Measurements from ENCODE around the gene CHRNG. TPM values are rescaled to one million over a fixed set of nuclear protein-coding genes. Genes with fewer than 3 reads are reported as not detected.

The CHRNG gene
- total and polyA plus RNA-seq, 2 donors (not counting 3 experiments of a cell fraction or from before 2014, with no cell fraction given), result not detected

DNA sequence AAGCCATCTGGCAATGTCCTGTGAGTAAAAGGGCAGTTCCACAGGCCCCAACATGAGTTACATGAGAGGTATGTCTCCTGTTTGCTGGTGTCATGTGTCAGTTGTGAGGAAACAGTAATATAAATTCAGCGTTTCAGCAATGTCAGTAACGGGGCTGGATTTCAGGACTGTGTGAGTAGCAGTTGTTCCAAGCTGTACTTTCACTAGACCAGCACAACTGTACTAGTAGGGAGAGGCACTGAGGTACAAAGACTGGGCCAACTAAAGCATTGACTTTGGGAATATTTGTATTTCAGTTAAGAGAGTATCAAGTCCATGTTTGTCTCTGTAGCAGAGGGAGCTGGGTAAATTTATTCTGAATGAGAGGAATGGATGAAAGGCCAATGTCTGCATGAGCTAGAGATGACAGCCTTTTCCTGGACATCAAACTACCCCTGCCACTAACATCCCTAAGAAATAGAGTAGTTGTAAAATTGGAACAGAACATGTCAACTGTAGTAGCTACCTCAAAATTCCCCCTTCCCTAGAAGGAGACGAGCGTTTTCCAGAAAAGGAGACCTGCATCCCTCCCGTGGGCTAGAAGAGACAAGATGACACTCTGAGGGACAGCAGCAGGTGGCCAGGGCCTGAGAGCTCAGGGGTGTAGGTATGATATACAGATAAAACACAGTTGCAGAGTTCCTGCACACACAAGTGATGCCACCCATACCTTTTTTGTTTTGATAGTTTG is 35.3 kb downstream of the CHRNG start:
- Histone ChIP-seq H3K27ac (ENCODE audit: insufficient read depth, low read depth, low read length) (no peak overlapping the region), H3K4me2 (ENCODE audit: insufficient read depth, low read length) (no peak overlapping the region), H3K79me2 (ENCODE audit: control insufficient read depth, insufficient read depth, low read length) (no peaks in the 10 kb centered on the region), H3K27me3 (ENCODE audit: control insufficient read depth in 2 of 2, insufficient read depth in 2 of 2, low read length in 2 of 2) (no peaks in the 10 kb centered on the region), H3K4me3 (replicated peaks in 1 of 3; ENCODE audit: insufficient read depth in 1 of 3, low read depth in 1 of 3, low read length in 3 of 3) (no peak overlapping the region), H3K36me3 (ENCODE audit: control insufficient read depth in 2 of 2, extremely low read depth in 1 of 2, insufficient read depth in 2 of 2, low read length in 2 of 2) (peaks cover 7 to 18% of the 10 kb centered on the region in 2 experiments), H4K20me1 (replicated peaks; ENCODE audit: control insufficient read depth, extremely low read depth, insufficient read depth, low read length) (no peaks in the 10 kb centered on the region), H3K9me3 (replicated peaks; ENCODE audit: control insufficient read depth, insufficient read depth, low read length) (no peaks in the 10 kb centered on the region), H2AFZ (ENCODE audit: low read depth, low read length) (no peak overlapping the region), H3K4me1 (ENCODE audit: control insufficient read depth, extremely low read depth, insufficient read depth, low read length) (no peaks in the 10 kb centered on the region), H3K9ac (replicated peaks; ENCODE audit: extremely low read depth, insufficient read depth, low read length) (no peak overlapping the region), H3K9me1 (replicated peaks; ENCODE audit: control insufficient read depth, extremely low read depth, insufficient read depth, low read length) (no peaks in the 10 kb centered on the region)
- DNase-seq (ENCODE audit: low read depth, low spot score) (no peak), FAIRE-seq (no peak)
- BruUV-seq (replicated peaks), result no TSS peak
- intact Hi-C loops (cut with micrococcal nuclease), result no loop called here
- ChIA-PET CTCF (interaction anchor here (0.7 kb wide), 1 partner anchor 874 kb away, joined by 3 read pairs; no protein-coding TSS in a partner anchor), POLR2A (no interaction called here)
- TF ChIP-seq GATA2 (IDR thresholded peaks at IDR 0.05; ENCODE audit: insufficient read depth, insufficient read length, low read depth, low read length) (no peak), EZH2 (IDR thresholded peaks at IDR 0.05; ENCODE audit: borderline replicate concordance, low read depth, low read length, severe bottlenecking) (no peak), POLR2A (IDR thresholded peaks at IDR 0.05; ENCODE audit: low read depth, low read length) (no peak), FOS (IDR thresholded peaks at IDR 0.05; ENCODE audit: borderline replicate concordance, insufficient read depth, low read length) (no peak), POLR2AphosphoS5 (IDR thresholded peaks at IDR 0.05; ENCODE audit: insufficient read depth, low read depth, low read length) (no peak)
- TF ChIP-seq, protein P1, sequence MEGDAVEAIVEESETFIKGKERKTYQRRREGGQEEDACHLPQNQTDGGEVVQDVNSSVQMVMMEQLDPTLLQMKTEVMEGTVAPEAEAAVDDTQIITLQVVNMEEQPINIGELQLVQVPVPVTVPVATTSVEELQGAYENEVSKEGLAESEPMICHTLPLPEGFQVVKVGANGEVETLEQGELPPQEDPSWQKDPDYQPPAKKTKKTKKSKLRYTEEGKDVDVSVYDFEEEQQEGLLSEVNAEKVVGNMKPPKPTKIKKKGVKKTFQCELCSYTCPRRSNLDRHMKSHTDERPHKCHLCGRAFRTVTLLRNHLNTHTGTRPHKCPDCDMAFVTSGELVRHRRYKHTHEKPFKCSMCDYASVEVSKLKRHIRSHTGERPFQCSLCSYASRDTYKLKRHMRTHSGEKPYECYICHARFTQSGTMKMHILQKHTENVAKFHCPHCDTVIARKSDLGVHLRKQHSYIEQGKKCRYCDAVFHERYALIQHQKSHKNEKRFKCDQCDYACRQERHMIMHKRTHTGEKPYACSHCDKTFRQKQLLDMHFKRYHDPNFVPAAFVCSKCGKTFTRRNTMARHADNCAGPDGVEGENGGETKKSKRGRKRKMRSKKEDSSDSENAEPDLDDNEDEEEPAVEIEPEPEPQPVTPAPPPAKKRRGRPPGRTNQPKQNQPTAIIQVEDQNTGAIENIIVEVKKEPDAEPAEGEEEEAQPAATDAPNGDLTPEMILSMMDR (IDR thresholded peaks at IDR 0.05; ENCODE audit: extremely low read depth in 1 of 2, insufficient read depth in 1 of 2, low read depth in 1 of 2, low read length in 2 of 2), result no peak
- dilution Hi-C loops (cut with MboI; ENCODE audit: extremely low pct_ligation_motif_present, low sequenced_read_pairs), result no loop called here

Measured in endothelial cell of umbilical vein (primary cell).